Measurements from ENCODE around the gene CDK10.
A peak's percentile ranks its signal among the peaks of the same experiment; 100 is the strongest.
"Not testable (repeated sequence)": the region's sequence is repeated elsewhere in the genome, so short reads cannot be mapped to it uniquely, and the experiment has no call there.

CDK10 gene

DNA sequence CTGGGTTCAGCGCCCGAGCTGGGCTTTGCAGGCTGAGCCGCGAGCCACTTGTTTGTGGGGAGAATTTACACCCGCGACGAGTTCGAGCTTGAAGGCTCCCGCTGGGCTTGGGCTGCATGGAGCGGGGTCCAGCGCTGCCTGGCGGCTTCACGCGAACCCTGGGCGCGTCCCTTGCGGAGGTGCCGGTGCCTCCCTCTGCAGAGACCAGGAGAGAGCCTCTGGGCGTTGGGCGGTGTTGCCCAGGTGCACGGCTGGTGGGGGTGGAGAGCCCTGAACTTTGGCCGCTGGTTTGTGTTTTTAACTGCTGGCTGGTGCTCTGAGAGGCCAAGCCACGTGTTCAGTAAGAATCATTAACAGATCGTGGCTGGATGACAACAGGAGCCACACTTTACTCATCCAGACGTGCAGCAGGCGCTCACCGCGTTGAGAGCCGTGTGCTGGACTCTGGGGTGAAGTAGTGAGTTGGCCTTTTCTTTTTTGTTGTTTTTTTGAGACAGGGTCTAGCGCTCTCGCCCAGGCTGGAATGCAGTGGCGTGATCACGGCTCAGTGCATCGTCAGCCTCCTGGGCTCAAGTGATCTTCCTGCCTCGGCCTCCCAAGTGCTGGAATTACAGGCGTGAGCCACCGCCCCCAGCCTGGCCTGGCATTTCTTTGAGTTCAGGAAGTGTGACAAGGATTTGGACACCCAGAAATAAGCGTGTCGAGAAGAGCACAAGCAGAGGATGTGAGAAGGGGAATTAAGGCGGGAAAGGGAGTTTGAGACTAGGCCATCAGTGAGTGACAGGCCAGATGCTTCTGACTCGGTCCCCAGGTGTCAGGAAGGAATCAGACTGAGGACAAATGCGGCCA is 827 bp downstream of the CDK10 start:
- Histone ChIP-seq H3K9me3 (ENCODE audit: control insufficient read depth, low read length) (no peaks in the 10 kb centered on the region), H3K27me3 (replicated peaks; ENCODE audit: control insufficient read depth, insufficient read depth, low read length, poor library complexity, severe bottlenecking) (no peaks in the 10 kb centered on the region), H3K4me1 (ENCODE audit: control insufficient read depth, insufficient read depth, low read length, poor library complexity, severe bottlenecking) (peaks cover 7% of the 10 kb centered on the region), H3K27ac (ENCODE audit: insufficient read depth, low read length, poor library complexity, severe bottlenecking) (peak overlapping the region; percentile 93), H3K4me3 (ENCODE audit: insufficient read depth, low read depth, low read length, poor library complexity, severe bottlenecking) (peak overlapping the region; percentile 95), H3K36me3 (ENCODE audit: control insufficient read depth, insufficient read depth, low read length) (peaks cover 18% of the 10 kb centered on the region)
- DNase-seq, result peak in 1 of 3 donors; percentile 16

GRCh38 chr16:89688395-89688794 is 1.9 kb downstream of the CDK10 start:
- peaks cover 7% of the 10 kb centered on the region for H3K4me1 ChIP-seq (ENCODE audit: control insufficient read depth, insufficient read depth, low read length, poor library complexity, severe bottlenecking)
- no peaks in the 10 kb centered on the region for H3K9me3 ChIP-seq (ENCODE audit: control insufficient read depth, low read length)
- H3K4me3 ChIP-seq (ENCODE audit: insufficient read depth, low read depth, low read length, poor library complexity, severe bottlenecking), result no peak overlapping the region
- H3K27me3 ChIP-seq (replicated peaks; ENCODE audit: control insufficient read depth, insufficient read depth, low read length, poor library complexity, severe bottlenecking), result no peaks in the 10 kb centered on the region
- DNase-seq, result no peak
- peaks cover 23% of the 10 kb centered on the region for H3K36me3 ChIP-seq (ENCODE audit: control insufficient read depth, insufficient read depth, low read length)
- no peak overlapping the region for H3K27ac ChIP-seq (ENCODE audit: insufficient read depth, low read length, poor library complexity, severe bottlenecking)

- no peak for DNase-seq
- Histone ChIP-seq H3K27ac (ENCODE audit: insufficient read depth, low read length, poor library complexity, severe bottlenecking) (no peak overlapping the region), H3K9me3 (ENCODE audit: control insufficient read depth, low read length) (no peaks in the 10 kb centered on the region), H3K4me3 (ENCODE audit: insufficient read depth, low read depth, low read length, poor library complexity, severe bottlenecking) (no peak overlapping the region), H3K4me1 (ENCODE audit: control insufficient read depth, insufficient read depth, low read length, poor library complexity, severe bottlenecking) (peaks cover 7% of the 10 kb centered on the region), H3K36me3 (ENCODE audit: control insufficient read depth, insufficient read depth, low read length) (peaks cover 30% of the 10 kb centered on the region), H3K27me3 (replicated peaks; ENCODE audit: control insufficient read depth, insufficient read depth, low read length, poor library complexity, severe bottlenecking) (no peaks in the 10 kb centered on the region)
Measured at GRCh38 chr16:89689142-89689541, 2.7 kb downstream of the CDK10 start.

GRCh38 chr16:89689621-89690020 is 3.1 kb downstream of the CDK10 start:
- H3K36me3 ChIP-seq (ENCODE audit: control insufficient read depth, insufficient read depth, low read length), result peaks cover 31% of the 10 kb centered on the region
- H3K4me1 ChIP-seq (ENCODE audit: control insufficient read depth, insufficient read depth, low read length, poor library complexity, severe bottlenecking); H3K9me3 ChIP-seq (ENCODE audit: control insufficient read depth, low read length); H3K27ac ChIP-seq (ENCODE audit: insufficient read depth, low read length, poor library complexity, severe bottlenecking); H3K4me3 ChIP-seq (ENCODE audit: insufficient read depth, low read depth, low read length, poor library complexity, severe bottlenecking); DNase-seq; H3K27me3 ChIP-seq (replicated peaks; ENCODE audit: control insufficient read depth, insufficient read depth, low read length, poor library complexity, severe bottlenecking): not testable (repeated sequence)

- H3K27ac ChIP-seq (ENCODE audit: insufficient read depth, low read length, poor library complexity, severe bottlenecking), result no peak overlapping the region
- H3K4me3 ChIP-seq (ENCODE audit: insufficient read depth, low read depth, low read length, poor library complexity, severe bottlenecking), result no peak overlapping the region
- H3K27me3 ChIP-seq (replicated peaks; ENCODE audit: control insufficient read depth, insufficient read depth, low read length, poor library complexity, severe bottlenecking), result no peaks in the 10 kb centered on the region
- peaks cover 7% of the 10 kb centered on the region for H3K4me1 ChIP-seq (ENCODE audit: control insufficient read depth, insufficient read depth, low read length, poor library complexity, severe bottlenecking)
- no peak for DNase-seq
- no peaks in the 10 kb centered on the region for H3K9me3 ChIP-seq (ENCODE audit: control insufficient read depth, low read length)
- H3K36me3 ChIP-seq (ENCODE audit: control insufficient read depth, insufficient read depth, low read length), result peaks cover 37% of the 10 kb centered on the region
Measured at GRCh38 chr16:89690392-89690901, 4.0 kb downstream of the CDK10 start.

- Histone ChIP-seq H3K4me3 (ENCODE audit: insufficient read depth, low read depth, low read length, poor library complexity, severe bottlenecking) (no peak overlapping the region), H3K9me3 (ENCODE audit: control insufficient read depth, low read length) (no peaks in the 10 kb centered on the region), H3K27me3 (replicated peaks; ENCODE audit: control insufficient read depth, insufficient read depth, low read length, poor library complexity, severe bottlenecking) (no peaks in the 10 kb centered on the region), H3K27ac (ENCODE audit: insufficient read depth, low read length, poor library complexity, severe bottlenecking) (no peak overlapping the region), H3K36me3 (ENCODE audit: control insufficient read depth, insufficient read depth, low read length) (peaks cover 42% of the 10 kb centered on the region), H3K4me1 (ENCODE audit: control insufficient read depth, insufficient read depth, low read length, poor library complexity, severe bottlenecking) (peaks cover 10% of the 10 kb centered on the region)
- DNase-seq, result no peak
Measured at GRCh38 chr16:89691231-89691985, 4.9 kb downstream of the CDK10 start.

DNA sequence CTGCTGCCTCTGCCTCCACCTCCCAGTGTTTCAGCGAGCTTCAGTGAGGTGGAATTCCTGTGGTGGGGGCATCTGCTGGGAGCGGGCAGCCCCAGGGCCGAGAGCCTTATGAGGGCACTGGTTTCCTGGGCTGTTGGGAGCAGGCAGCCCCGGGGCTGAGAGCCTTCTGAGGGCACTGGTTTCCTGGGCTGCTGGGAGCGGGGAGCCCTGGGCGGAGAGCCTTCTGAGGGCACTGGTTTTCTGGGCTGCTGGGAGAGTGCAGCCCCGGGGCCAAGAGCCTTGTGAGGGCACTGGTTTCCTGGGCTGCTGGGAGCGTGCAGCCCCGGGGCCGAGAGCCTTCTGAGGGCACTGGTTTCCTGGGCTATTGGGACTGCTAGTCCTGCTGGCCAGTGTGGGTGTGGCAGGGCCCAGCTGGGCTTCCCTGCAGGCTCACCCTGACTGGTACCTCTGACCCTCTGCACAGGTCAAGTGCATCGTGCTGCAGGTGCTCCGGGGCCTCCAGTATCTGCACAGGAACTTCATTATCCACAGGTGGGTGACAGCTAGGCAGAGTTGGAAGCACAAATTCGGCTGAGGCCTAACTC is 5.6 kb downstream of the CDK10 start:
- no peaks in the 10 kb centered on the region for H3K27me3 ChIP-seq (replicated peaks; ENCODE audit: control insufficient read depth, insufficient read depth, low read length, poor library complexity, severe bottlenecking)
- H3K9me3 ChIP-seq (ENCODE audit: control insufficient read depth, low read length), result no peaks in the 10 kb centered on the region
- peaks cover 42% of the 10 kb centered on the region for H3K36me3 ChIP-seq (ENCODE audit: control insufficient read depth, insufficient read depth, low read length)
- H3K4me3 ChIP-seq (ENCODE audit: insufficient read depth, low read depth, low read length, poor library complexity, severe bottlenecking), result no peak overlapping the region
- H3K4me1 ChIP-seq (ENCODE audit: control insufficient read depth, insufficient read depth, low read length, poor library complexity, severe bottlenecking), result peaks cover 16% of the 10 kb centered on the region
- DNase-seq, result no peak
- no peak overlapping the region for H3K27ac ChIP-seq (ENCODE audit: insufficient read depth, low read length, poor library complexity, severe bottlenecking)

GRCh38 chr16:89693289-89693731 is 6.8 kb downstream of the CDK10 start:
- DNase-seq, result no peak
- peaks cover 45% of the 10 kb centered on the region for H3K36me3 ChIP-seq (ENCODE audit: control insufficient read depth, insufficient read depth, low read length)

GRCh38 chr16:89693931-89694783 is 7.7 kb downstream of the CDK10 start:
- H3K9me3 ChIP-seq (ENCODE audit: control insufficient read depth, low read length), result no peaks in the 10 kb centered on the region
- H3K27me3 ChIP-seq (replicated peaks; ENCODE audit: control insufficient read depth, insufficient read depth, low read length, poor library complexity, severe bottlenecking), result no peaks in the 10 kb centered on the region
- no peak overlapping the region for H3K4me3 ChIP-seq (ENCODE audit: insufficient read depth, low read depth, low read length, poor library complexity, severe bottlenecking)
- H3K27ac ChIP-seq (ENCODE audit: insufficient read depth, low read length, poor library complexity, severe bottlenecking), result no peak overlapping the region
- H3K36me3 ChIP-seq (ENCODE audit: control insufficient read depth, insufficient read depth, low read length), result peaks cover 45% of the 10 kb centered on the region
- peaks cover 11% of the 10 kb centered on the region for H3K4me1 ChIP-seq (ENCODE audit: control insufficient read depth, insufficient read depth, low read length, poor library complexity, severe bottlenecking)
- no peak for DNase-seq

More at GRCh38 chr16:89693289-89693731, 6.8 kb downstream of the CDK10 start:
- no peak overlapping the region for H3K4me3 ChIP-seq (ENCODE audit: insufficient read depth, low read depth, low read length, poor library complexity, severe bottlenecking)
- H3K27ac ChIP-seq (ENCODE audit: insufficient read depth, low read length, poor library complexity, severe bottlenecking), result no peak overlapping the region
- H3K9me3 ChIP-seq (ENCODE audit: control insufficient read depth, low read length), result no peaks in the 10 kb centered on the region
- H3K27me3 ChIP-seq (replicated peaks; ENCODE audit: control insufficient read depth, insufficient read depth, low read length, poor library complexity, severe bottlenecking), result no peaks in the 10 kb centered on the region
- peaks cover 11% of the 10 kb centered on the region for H3K4me1 ChIP-seq (ENCODE audit: control insufficient read depth, insufficient read depth, low read length, poor library complexity, severe bottlenecking)

All from effector memory CD4-positive, alpha-beta T cell (primary cell).